22Rv1 (cell line): Measurements from ENCODE around the gene USP6NL.

Experiments
- ZFX ChIP-seq: fragments of 450-650 bp; IDR thresholded peaks from 2 replicates; pipeline ENCODE4 v1.6.1; 2017; ENCODE audit warnings: antibody characterized with exemption, borderline replicate concordance
- TF ChIP-seq, protein P1 (sequence below): fragments of 450-650 bp; IDR thresholded peaks from 2 replicates; pipeline ENCODE4 v1.5.1; 2017; ENCODE audit warnings: mild to moderate bottlenecking

DNA sequence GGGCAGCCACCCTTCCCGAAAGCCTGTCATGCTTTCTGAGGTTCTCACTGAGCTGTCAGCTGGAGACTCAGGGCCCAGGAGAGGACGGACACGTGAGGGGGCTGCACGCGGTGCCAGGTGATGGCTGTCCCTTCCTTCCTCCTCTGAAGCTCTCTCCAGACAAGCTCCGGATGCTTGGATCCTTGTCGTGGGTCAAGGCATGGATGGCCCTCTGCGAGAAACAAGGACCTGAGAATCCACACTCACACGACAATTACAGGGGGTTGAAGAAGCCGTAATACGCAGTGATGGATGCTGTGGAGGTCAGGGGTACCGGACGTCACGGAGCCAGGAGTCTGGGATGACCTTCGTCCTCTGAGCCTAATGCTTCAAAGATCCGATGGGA, 170.3 kb downstream of the USP6NL start:
- TF ChIP-seq, protein P1, sequence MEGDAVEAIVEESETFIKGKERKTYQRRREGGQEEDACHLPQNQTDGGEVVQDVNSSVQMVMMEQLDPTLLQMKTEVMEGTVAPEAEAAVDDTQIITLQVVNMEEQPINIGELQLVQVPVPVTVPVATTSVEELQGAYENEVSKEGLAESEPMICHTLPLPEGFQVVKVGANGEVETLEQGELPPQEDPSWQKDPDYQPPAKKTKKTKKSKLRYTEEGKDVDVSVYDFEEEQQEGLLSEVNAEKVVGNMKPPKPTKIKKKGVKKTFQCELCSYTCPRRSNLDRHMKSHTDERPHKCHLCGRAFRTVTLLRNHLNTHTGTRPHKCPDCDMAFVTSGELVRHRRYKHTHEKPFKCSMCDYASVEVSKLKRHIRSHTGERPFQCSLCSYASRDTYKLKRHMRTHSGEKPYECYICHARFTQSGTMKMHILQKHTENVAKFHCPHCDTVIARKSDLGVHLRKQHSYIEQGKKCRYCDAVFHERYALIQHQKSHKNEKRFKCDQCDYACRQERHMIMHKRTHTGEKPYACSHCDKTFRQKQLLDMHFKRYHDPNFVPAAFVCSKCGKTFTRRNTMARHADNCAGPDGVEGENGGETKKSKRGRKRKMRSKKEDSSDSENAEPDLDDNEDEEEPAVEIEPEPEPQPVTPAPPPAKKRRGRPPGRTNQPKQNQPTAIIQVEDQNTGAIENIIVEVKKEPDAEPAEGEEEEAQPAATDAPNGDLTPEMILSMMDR, result no peak
- no peak for TF ChIP-seq ZFX
